Prostate gland (tissue), 2 donors: ENCODE measurements around the gene MYCBP. TPM values are rescaled to one million over a fixed set of nuclear protein-coding genes. Genes with fewer than 3 reads are reported as not detected.

ENCODE experiments used
- DNase-seq: peaks from one replicate; pipeline ENCODE4 v3.0.0-alpha.2; 2019; ENCODE audit warnings: low spot score
- H3K27ac ChIP-seq, 2 donors: fragments of 200-600 bp; sonication (generic); 2 replicates each; pipeline ENCODE4 v1.5.1; 2017 to 2019
- H3K27me3 ChIP-seq: fragments of 200-600 bp; sonication (generic); replicated peaks from 2 replicates; pipeline ENCODE4 v1.5.1; 2019; ENCODE audit not compliant: insufficient read depth
- H3K36me3 ChIP-seq, 2 donors: fragments of 200-600 bp; sonication (generic); 1 replicate in 1 of 2; 2 replicates in 1 of 2; pipeline versions ENCODE4 v1.5.1 to v1.8.1; 2017 to 2019
- H3K4me1 ChIP-seq: fragments of 200-600 bp; sonication (generic); replicated peaks from 2 replicates; pipeline ENCODE4 v1.5.1; 2019
- H3K4me3 ChIP-seq, 2 donors: fragments of 200-600 bp; sonication (generic); 2 replicates each; pipeline ENCODE4 v1.5.1; 2017 to 2019
- H3K9me3 ChIP-seq: fragments of 200-600 bp; sonication (generic); 2 replicates; pipeline ENCODE4 v1.5.1; 2017
- POLR2A ChIP-seq: fragments of 450-650 bp; IDR thresholded peaks from one replicate; pipeline ENCODE4 v1.6.1; 2016; ENCODE audit warnings: antibody characterized with exemption, mild to moderate bottlenecking
- POLR2AphosphoS5 ChIP-seq: sonication (generic); formaldehyde crosslinking; IDR thresholded peaks from one replicate; pipeline ENCODE4 v1.6.1; 2017; ENCODE audit warnings: antibody characterized with exemption
- WGBS: methylation state at CpG from one replicate; pipeline ENCODE4 v1.1.5; 2018; 5-methylcytosine and 5-hydroxymethylcytosine counted together
- intact Hi-C: fragments of 100-400 bp; cut with DNase I; formaldehyde crosslinking; loops from one replicate; pipeline ENCODE4 v1.14.2; 2022
- total RNA-seq, 2 donors: library from RNA; depleted of rRNA; stranded (reverse); fragments of >200 nt; gene quantifications; one replicate each; pipeline ENCODE4 v1.1.0, GENCODE V29; 2016
- TF ChIP-seq, protein P1 (sequence below), 4 experiments: fragments of 200-600 bp in 2 of 4; fragments of 450-650 bp in 2 of 4; sonication (generic) in 2 of 4; IDR thresholded peaks; 1 replicate in 3 of 4; 2 replicates in 1 of 4; pipeline ENCODE4 v1.5.1; 2016 to 2019; ENCODE audit warnings: antibody characterized with exemption in 4 of 4, mild to moderate bottlenecking in 2 of 4, moderate library complexity in 2 of 4

The MYCBP gene
- total RNA-seq, 2 donors from 2014 or later, result 25.7 to 45.9 TPM

DNA sequence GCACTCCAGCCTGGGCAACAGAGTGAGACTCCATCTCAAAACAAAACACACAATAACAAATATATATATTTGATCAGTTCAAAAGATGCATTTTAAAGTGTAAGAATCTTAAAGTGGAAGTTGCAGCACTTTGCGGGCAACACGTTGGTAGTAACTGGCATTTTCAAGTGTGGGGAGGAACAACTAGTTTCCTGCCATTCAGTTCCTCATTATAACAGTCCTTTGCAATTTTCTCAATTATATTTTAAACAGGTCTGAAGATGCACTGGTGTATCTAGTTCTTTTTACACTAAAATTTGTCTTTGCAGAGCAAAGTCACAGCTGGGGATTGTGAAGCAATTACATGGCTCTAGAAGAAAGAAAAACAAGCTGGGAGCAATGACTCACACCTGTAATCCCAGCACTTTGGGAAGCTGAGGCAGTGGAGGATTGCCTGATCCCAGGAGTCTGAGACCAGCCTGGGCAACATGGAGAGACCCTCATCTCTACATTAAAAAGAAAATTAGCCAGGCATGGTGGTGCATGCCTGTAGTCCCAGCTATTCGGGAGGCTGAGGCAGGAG, 38.8 kb downstream of the MYCBP start:
- Histone ChIP-seq H3K4me3 (no peak overlapping the region), H3K27me3 (no peaks in the 10 kb centered on the region), H3K27ac (no peak overlapping the region), H3K9me3 (no peaks in the 10 kb centered on the region), H3K36me3 (no peaks in the 10 kb centered on the region), H3K4me1 (no peaks in the 10 kb centered on the region)
- intact Hi-C loops, result loop anchor here (10.0 kb wide), 1 partner anchor 800 kb away; no protein-coding TSS in a partner anchor
- TF ChIP-seq POLR2A (no peak), POLR2AphosphoS5 (no peak)
- TF ChIP-seq, protein P1, sequence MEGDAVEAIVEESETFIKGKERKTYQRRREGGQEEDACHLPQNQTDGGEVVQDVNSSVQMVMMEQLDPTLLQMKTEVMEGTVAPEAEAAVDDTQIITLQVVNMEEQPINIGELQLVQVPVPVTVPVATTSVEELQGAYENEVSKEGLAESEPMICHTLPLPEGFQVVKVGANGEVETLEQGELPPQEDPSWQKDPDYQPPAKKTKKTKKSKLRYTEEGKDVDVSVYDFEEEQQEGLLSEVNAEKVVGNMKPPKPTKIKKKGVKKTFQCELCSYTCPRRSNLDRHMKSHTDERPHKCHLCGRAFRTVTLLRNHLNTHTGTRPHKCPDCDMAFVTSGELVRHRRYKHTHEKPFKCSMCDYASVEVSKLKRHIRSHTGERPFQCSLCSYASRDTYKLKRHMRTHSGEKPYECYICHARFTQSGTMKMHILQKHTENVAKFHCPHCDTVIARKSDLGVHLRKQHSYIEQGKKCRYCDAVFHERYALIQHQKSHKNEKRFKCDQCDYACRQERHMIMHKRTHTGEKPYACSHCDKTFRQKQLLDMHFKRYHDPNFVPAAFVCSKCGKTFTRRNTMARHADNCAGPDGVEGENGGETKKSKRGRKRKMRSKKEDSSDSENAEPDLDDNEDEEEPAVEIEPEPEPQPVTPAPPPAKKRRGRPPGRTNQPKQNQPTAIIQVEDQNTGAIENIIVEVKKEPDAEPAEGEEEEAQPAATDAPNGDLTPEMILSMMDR (IDR thresholded peaks at IDR 0.05), result no peak
- WGBS, result 79% methylated on average over 3 of the region's 3 CpGs
- DNase-seq, result no peak

DNA sequence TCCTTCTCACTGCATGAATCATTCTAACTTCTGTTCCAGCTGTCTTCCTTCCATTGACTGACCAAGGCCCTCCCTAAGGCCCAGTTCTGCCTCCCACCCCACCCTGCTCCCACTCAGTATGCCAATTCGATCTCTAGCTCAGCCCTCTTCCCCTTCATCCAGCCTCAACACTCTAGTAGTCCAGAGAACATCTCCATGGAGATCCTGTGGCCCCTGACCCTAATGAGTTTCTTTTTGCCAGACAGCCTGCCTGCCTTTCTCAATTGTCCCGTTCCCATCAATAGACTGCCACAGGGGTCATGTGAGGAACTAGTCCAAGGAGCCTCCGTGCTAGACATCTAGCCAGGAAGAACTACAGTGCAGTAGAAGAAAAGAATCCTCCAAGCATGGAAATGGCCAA, 40.0 kb downstream of the MYCBP start:
- no peaks in the 10 kb centered on the region for H3K36me3 ChIP-seq
- intact Hi-C loops, result loop anchor here (10.0 kb wide), 1 partner anchor 798 kb away; no protein-coding TSS in a partner anchor
- 67% methylated on average over 3 of the region's 3 CpGs for WGBS
- H3K27ac ChIP-seq, result no peak overlapping the region
- H3K27me3 ChIP-seq, result no peaks in the 10 kb centered on the region
- H3K4me1 ChIP-seq, result no peaks in the 10 kb centered on the region
- no peak overlapping the region for H3K4me3 ChIP-seq
- no peak for DNase-seq
- no peak for TF ChIP-seq POLR2AphosphoS5
- no peak for TF ChIP-seq POLR2A
- H3K9me3 ChIP-seq, result no peaks in the 10 kb centered on the region

DNA sequence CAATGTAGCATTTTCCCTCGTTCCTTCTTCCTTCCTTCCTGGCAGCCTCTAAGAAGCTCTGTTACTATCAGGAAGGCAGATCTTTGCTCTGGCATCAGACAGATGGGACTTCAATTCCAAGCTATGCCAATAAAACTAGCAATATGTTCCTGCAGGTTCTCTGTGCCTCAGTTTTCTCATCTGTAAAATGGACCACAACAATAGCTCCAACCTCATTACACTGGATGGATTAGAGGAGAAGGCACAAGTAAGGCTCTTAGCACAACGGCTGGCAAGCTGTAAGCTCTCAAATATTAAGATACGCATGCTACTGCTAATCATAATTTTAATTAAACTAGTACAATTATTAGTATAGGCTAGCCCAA, 40.8 kb downstream of the MYCBP start:
- Histone ChIP-seq H3K36me3 (no peaks in the 10 kb centered on the region), H3K9me3 (no peaks in the 10 kb centered on the region), H3K4me3 (no peak overlapping the region), H3K4me1 (no peaks in the 10 kb centered on the region), H3K27me3 (no peaks in the 10 kb centered on the region), H3K27ac (no peak overlapping the region)
- TF ChIP-seq POLR2AphosphoS5, result no peak
- TF ChIP-seq, protein P1 (IDR thresholded peaks at IDR 0.05), result no peak
- TF ChIP-seq POLR2A, result no peak
- intact Hi-C loops, result loop anchor here (10.0 kb wide), 1 partner anchor 798 kb away; no protein-coding TSS in a partner anchor
- WGBS, result 77% methylated on average over 3 of the region's 3 CpGs
- DNase-seq, result no peak

DNA sequence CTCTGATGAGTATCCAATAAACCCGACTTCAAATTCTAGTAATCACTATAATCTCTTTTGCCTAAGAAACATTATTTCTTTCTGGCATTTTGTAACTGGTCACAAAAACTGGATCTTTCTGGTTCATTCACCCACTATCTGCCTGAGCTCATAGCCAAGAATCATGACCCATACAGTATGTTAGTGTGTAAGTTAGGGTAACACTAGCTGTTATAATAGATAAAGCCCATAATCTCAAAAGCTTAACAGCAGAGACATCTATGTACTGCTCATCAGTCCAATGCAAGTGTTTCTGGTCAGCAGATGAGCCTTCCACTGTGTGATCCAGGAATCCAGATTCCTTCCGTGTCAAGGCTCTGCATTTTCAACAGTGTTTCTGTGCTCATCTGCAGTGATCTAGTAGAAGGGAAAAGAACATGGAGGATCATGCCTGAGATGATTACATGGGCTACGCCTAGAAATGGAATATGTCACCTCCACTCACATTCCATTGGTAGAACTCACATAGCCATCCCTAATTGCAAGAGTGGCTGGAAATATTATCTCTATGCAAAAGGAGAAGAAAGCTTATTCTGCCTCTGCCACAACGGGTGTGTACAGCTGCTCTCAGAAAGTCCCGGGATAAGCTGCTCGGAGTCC, 41.3 kb downstream of the MYCBP start:
- H3K4me3 ChIP-seq, result no peak overlapping the region
- intact Hi-C loops, result loop anchor here (10.0 kb wide), 1 partner anchor 797 kb away; no protein-coding TSS in a partner anchor
- 86% methylated on average over 6 of the region's 6 CpGs for WGBS
- no peaks in the 10 kb centered on the region for H3K36me3 ChIP-seq
- no peaks in the 10 kb centered on the region for H3K4me1 ChIP-seq
- TF ChIP-seq POLR2AphosphoS5, result no peak
- no peak for TF ChIP-seq POLR2A
- TF ChIP-seq, protein P1 (IDR thresholded peaks at IDR 0.05), result no peak
- no peak for DNase-seq
- no peaks in the 10 kb centered on the region for H3K27me3 ChIP-seq
- no peaks in the 10 kb centered on the region for H3K9me3 ChIP-seq
- no peak overlapping the region for H3K27ac ChIP-seq

GRCh38 chr1:38829368-38829767, 43.8 kb downstream of the MYCBP start:
- Histone ChIP-seq H3K36me3 (no peaks in the 10 kb centered on the region), H3K4me1 (no peaks in the 10 kb centered on the region), H3K9me3 (no peaks in the 10 kb centered on the region), H3K27ac (no peak overlapping the region), H3K27me3 (no peaks in the 10 kb centered on the region), H3K4me3 (no peak overlapping the region)
- no peak for TF ChIP-seq POLR2A
- TF ChIP-seq POLR2AphosphoS5, result no peak
- TF ChIP-seq, protein P1 (IDR thresholded peaks at IDR 0.05), result no peak
- WGBS, result 27% methylated on average over 1 of the region's 1 CpG
- intact Hi-C loops, result no loop called here
- DNase-seq, result no peak
